AG04450 (cell line): ENCODE data around the gene SETMAR. TPM values are rescaled to one million over a fixed set of nuclear protein-coding genes. Genes with fewer than 3 reads are reported as not detected.

Experiments used
- CTCF ChIA-PET: fragments of 300-600, 350-600 bp; formaldehyde crosslinking; extraction: SDS; loops from one replicate; lab custom pipeline; 2022; ENCODE audit warnings: antibody characterized with exemption, inconsistent platforms; lab: Charles Lee
- POLR2A ChIA-PET: fragments of 350-600 bp; formaldehyde crosslinking; extraction: SDS; loops from one replicate; lab custom pipeline; 2021; ENCODE audit warnings: antibody characterized with exemption, inconsistent platforms; lab: Yijun Ruan, JAX
- DNase-seq: peaks from one replicate; pipeline ENCODE4 v3.0.0-alpha.2; 2011; ENCODE audit warnings: low read depth, low spot score
- H3K27ac ChIP-seq: one replicate; pipeline ENCODE4 v1.5.1; 2012; ENCODE audit warnings: low read depth, low read length, control low read depth
- H3K27me3 ChIP-seq: one replicate; pipeline ENCODE4 v1.6.0; 2012; ENCODE audit warnings: low read length; ENCODE audit not compliant: control insufficient read depth, insufficient read depth
- H3K4me3 ChIP-seq: 2 replicates; pipeline ENCODE4 v1.5.1; 2011; ENCODE audit warnings: mild to moderate bottlenecking, low read depth, low read length, control low read depth
- H3K9me3 ChIP-seq: 2 replicates; pipeline ENCODE4 v1.5.1; 2012; ENCODE audit warnings: low read length; ENCODE audit not compliant: control insufficient read depth, insufficient read depth
- polyA plus RNA-seq: library from polyadenylated mRNA; depleted of rRNA; stranded (reverse); fragments of >200 nt; gene quantifications from 2 replicates; pipeline ENCODE4 v1.2.3, GENCODE V29; 2011
- TF ChIP-seq, protein P1 (sequence below): IDR thresholded peaks from 2 replicates; pipeline ENCODE4 v1.5.1; 2011; ENCODE audit warnings: low read depth, low read length, control low read depth, inconsistent platforms

Gene SETMAR
- polyA plus RNA-seq, 1 experiment: 16.8 TPM

DNA sequence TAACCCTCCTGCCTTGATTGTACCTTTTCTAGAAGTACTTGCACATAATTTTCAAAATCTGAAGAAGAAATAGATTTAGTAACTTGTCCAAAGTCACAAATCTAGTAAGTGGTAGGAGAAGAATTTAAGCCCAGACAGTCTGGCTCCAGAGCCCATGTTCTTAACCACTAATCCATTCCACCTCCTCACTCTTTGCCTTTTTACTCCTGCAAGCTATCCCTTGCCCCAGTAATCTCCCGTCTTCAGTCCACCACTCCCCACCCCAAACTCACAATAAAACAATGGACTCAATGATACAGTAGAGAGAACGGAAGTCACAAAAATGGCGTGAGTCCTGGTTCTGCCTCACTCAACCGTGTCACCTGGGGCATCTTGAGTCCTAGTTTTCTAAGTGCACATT lies 48.7 kb downstream of the SETMAR start:
- H3K9me3 ChIP-seq: no peaks in the 10 kb centered on the region
- DNase-seq: no peak
- POLR2A ChIA-PET: no interaction called here

DNA sequence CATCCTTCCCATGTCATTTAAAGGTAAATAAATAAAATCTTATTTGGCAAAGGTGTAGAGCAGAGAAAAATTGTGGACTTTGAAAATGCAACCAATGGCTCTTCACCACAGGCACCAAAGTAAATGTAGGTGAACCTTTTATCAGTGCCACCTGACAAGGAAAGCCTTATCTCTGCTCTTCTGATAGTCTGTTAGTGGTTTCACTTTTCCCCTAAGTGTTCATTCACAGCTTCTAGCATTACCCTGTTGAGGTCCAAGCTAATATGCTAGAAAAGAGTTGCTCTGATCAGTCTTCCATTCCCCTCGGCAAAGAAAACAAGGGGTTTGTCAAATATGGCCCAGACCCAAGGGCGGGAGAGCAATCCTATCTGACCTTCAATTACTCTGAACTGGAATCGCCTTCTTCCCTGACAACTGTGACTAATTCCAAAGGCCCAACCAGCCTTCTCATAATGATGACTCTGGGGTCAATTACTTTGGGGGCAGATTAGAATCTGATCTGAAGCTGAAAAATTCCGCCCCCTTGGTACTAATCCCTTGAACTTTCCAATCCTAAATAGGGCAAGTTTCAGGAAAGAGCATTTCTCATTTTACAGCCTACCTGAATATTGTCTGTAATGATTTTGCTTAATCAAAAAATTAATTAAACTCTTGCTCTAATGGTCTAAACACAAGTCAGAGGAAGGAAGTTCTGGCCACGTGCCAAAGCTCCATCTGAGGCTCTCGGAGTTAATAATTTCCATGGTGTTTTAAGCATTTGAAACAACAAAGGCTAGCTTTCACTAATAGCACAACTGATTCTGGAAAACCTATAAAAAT lies 52.4 kb downstream of the SETMAR start:
- no peak for DNase-seq
- TF ChIP-seq, protein P1, sequence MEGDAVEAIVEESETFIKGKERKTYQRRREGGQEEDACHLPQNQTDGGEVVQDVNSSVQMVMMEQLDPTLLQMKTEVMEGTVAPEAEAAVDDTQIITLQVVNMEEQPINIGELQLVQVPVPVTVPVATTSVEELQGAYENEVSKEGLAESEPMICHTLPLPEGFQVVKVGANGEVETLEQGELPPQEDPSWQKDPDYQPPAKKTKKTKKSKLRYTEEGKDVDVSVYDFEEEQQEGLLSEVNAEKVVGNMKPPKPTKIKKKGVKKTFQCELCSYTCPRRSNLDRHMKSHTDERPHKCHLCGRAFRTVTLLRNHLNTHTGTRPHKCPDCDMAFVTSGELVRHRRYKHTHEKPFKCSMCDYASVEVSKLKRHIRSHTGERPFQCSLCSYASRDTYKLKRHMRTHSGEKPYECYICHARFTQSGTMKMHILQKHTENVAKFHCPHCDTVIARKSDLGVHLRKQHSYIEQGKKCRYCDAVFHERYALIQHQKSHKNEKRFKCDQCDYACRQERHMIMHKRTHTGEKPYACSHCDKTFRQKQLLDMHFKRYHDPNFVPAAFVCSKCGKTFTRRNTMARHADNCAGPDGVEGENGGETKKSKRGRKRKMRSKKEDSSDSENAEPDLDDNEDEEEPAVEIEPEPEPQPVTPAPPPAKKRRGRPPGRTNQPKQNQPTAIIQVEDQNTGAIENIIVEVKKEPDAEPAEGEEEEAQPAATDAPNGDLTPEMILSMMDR: no peak
- no peak overlapping the region for H3K27ac ChIP-seq
- no peaks in the 10 kb centered on the region for H3K9me3 ChIP-seq
- no peaks in the 10 kb centered on the region for H3K27me3 ChIP-seq
- no peak overlapping the region for H3K4me3 ChIP-seq
- ChIA-PET CTCF (interaction anchor here (18.5 kb wide), 1 partner anchor 277 kb away, joined by 336 read pairs; no protein-coding TSS in a partner anchor), POLR2A (no interaction called here)

More for the DNA sequence above, 48.7 kb downstream of the SETMAR start:
- H3K27me3 ChIP-seq: no peaks in the 10 kb centered on the region
- no peak overlapping the region for H3K27ac ChIP-seq
- TF ChIP-seq, protein P1: no peak
- H3K4me3 ChIP-seq: no peak overlapping the region
- CTCF ChIA-PET: interaction anchor here (1.0 to 18.5 kb wide), 42 partner anchors 9 to 707 kb away, joined by 3 to 336 read pairs (median 6); partner anchors contain the start of genes ITPR1 and SUMF1

DNA sequence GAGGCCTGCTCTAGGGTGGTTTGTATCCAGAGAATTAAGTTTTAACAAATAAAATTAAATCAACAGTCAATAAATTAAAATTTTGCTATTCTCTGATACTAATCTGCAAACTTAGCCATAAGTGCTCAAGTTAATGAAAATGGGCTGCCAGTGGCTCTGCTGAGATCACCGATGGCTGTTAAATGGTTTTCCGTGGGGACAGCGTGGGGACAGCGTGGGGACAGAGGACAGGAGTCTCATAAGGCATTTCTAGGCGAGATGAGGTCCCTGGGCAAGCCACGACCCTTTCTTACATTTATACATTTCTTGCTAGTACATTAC lies 53.0 kb downstream of the SETMAR start:
- no peak overlapping the region for H3K27ac ChIP-seq
- ChIA-PET POLR2A (no interaction called here), CTCF (no interaction called here)
- no peak for DNase-seq
- no peak overlapping the region for H3K4me3 ChIP-seq
- H3K27me3 ChIP-seq: no peaks in the 10 kb centered on the region
- TF ChIP-seq, protein P1: no peak
- H3K9me3 ChIP-seq: no peaks in the 10 kb centered on the region

- TF ChIP-seq, protein P1: no peak
- ChIA-PET POLR2A (interaction anchor here (0.6 kb wide), 1 partner anchor 121 kb away, joined by 4 read pairs; no protein-coding TSS in a partner anchor), CTCF (interaction anchor here (2.8 kb wide), 1 partner anchor 277 kb away, joined by 16 read pairs; no protein-coding TSS in a partner anchor)
- Histone ChIP-seq H3K4me3 (no peak overlapping the region), H3K9me3 (no peaks in the 10 kb centered on the region), H3K27ac (no peak overlapping the region), H3K27me3 (no peaks in the 10 kb centered on the region)
- DNase-seq: no peak
Measured at GRCh38 chr3:4356546-4357410, 53.6 kb downstream of the SETMAR start.
